ENCODE data around the gene DNAJC5G.

The DNAJC5G gene

GRCh38 chr2:27275211-27276150 lies at the start of gene DNAJC5G:
TSS of gene DNAJC5G (plus strand) at chr2:27275433. CDS start at chr2:27276729, 1,296 bp downstream.
- no peak for TF ChIP-seq ZNF274 (IDR thresholded peaks at IDR 0.05; ENCODE audit: low read depth, low read length)
- no peak within 1 kb of the TSS for H3K4me3 ChIP-seq (ENCODE audit: low read length)

- H3K4me3 ChIP-seq (ENCODE audit: low read length) = no peak overlapping the region
- no peak for TF ChIP-seq ZNF274 (IDR thresholded peaks at IDR 0.05; ENCODE audit: low read depth, low read length)
Measured at GRCh38 chr2:27225526-27225925, 49.7 kb upstream of the DNAJC5G start.

- TF ChIP-seq ZNF274 (IDR thresholded peaks at IDR 0.05; ENCODE audit: low read depth, low read length) = no peak
- no peak overlapping the region for H3K4me3 ChIP-seq (ENCODE audit: low read length)
Measured at GRCh38 chr2:27227501-27227900, 47.7 kb upstream of the DNAJC5G start.

- H3K4me3 ChIP-seq (ENCODE audit: low read length) = no peak overlapping the region
- no peak for TF ChIP-seq ZNF274 (IDR thresholded peaks at IDR 0.05; ENCODE audit: low read depth, low read length)
Measured at GRCh38 chr2:27231921-27232320, 43.3 kb upstream of the DNAJC5G start.

- TF ChIP-seq ZNF274 (IDR thresholded peaks at IDR 0.05; ENCODE audit: low read depth, low read length) = no peak
- no peak overlapping the region for H3K4me3 ChIP-seq (ENCODE audit: low read length)
Measured at GRCh38 chr2:27233341-27233740, 41.9 kb upstream of the DNAJC5G start.

GRCh38 chr2:27236136-27236535 lies 39.1 kb upstream of the DNAJC5G start:
- no peak for TF ChIP-seq ZNF274 (IDR thresholded peaks at IDR 0.05; ENCODE audit: low read depth, low read length)
- no peak overlapping the region for H3K4me3 ChIP-seq (ENCODE audit: low read length)

GRCh38 chr2:27236626-27237025 lies 38.6 kb upstream of the DNAJC5G start:
- TF ChIP-seq ZNF274 (IDR thresholded peaks at IDR 0.05; ENCODE audit: low read depth, low read length) = no peak
- no peak overlapping the region for H3K4me3 ChIP-seq (ENCODE audit: low read length)

- no peak for TF ChIP-seq ZNF274 (IDR thresholded peaks at IDR 0.05; ENCODE audit: low read depth, low read length)
Measured at GRCh38 chr2:27237341-27237945, 37.8 kb upstream of the DNAJC5G start.

GRCh38 chr2:27238976-27239375 lies 36.3 kb upstream of the DNAJC5G start:
- no peak overlapping the region for H3K4me3 ChIP-seq (ENCODE audit: low read length)
- no peak for TF ChIP-seq ZNF274 (IDR thresholded peaks at IDR 0.05; ENCODE audit: low read depth, low read length)

More at GRCh38 chr2:27237341-27237945, 37.8 kb upstream of the DNAJC5G start:
- H3K4me3 ChIP-seq (ENCODE audit: low read length) = no peak overlapping the region

- TF ChIP-seq ZNF274 (IDR thresholded peaks at IDR 0.05; ENCODE audit: low read depth, low read length) = no peak
- no peak overlapping the region for H3K4me3 ChIP-seq (ENCODE audit: low read length)
Measured at GRCh38 chr2:27240406-27240805, 34.8 kb upstream of the DNAJC5G start.

- TF ChIP-seq ZNF274 (IDR thresholded peaks at IDR 0.05; ENCODE audit: low read depth, low read length) = no peak
- no peak overlapping the region for H3K4me3 ChIP-seq (ENCODE audit: low read length)
Measured at GRCh38 chr2:27241761-27242613, 33.2 kb upstream of the DNAJC5G start.

- TF ChIP-seq ZNF274 (IDR thresholded peaks at IDR 0.05; ENCODE audit: low read depth, low read length) = no peak
Measured at GRCh38 chr2:27242614-27242951, 32.6 kb upstream of the DNAJC5G start.

GRCh38 chr2:27243391-27244130 lies 31.7 kb upstream of the DNAJC5G start:
- no peak for TF ChIP-seq ZNF274 (IDR thresholded peaks at IDR 0.05; ENCODE audit: low read depth, low read length)
- no peak overlapping the region for H3K4me3 ChIP-seq (ENCODE audit: low read length)

More at GRCh38 chr2:27242614-27242951, 32.6 kb upstream of the DNAJC5G start:
- H3K4me3 ChIP-seq (ENCODE audit: low read length) = no peak overlapping the region

GRCh38 chr2:27245116-27245515 lies 30.1 kb upstream of the DNAJC5G start:
- no peak overlapping the region for H3K4me3 ChIP-seq (ENCODE audit: low read length)
- no peak for TF ChIP-seq ZNF274 (IDR thresholded peaks at IDR 0.05; ENCODE audit: low read depth, low read length)

Measured in GM08714 (cell line).